Measurements from ENCODE around the gene ABTB2.

The ABTB2 gene

DNA sequence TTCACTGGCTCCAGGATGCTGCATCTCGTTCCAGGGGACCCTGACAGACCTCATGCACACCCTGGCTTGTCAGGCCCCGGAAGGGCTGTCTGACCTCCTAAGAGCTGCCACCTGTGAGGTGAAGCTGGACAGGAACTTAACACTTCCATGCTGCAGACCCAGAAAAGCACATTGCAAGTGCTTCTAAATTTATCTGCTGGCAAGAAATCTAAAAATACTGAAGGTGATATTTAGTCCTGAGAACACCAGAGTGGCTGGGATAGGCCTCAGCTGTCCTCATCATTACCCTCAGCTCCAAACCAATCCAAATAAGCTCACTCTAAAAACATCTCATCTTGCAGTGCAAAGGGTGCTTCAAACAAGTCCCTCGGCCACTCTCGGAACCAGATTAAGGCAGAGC is 46.7 kb downstream of the ABTB2 start:
- no peak for DNase-seq

DNA sequence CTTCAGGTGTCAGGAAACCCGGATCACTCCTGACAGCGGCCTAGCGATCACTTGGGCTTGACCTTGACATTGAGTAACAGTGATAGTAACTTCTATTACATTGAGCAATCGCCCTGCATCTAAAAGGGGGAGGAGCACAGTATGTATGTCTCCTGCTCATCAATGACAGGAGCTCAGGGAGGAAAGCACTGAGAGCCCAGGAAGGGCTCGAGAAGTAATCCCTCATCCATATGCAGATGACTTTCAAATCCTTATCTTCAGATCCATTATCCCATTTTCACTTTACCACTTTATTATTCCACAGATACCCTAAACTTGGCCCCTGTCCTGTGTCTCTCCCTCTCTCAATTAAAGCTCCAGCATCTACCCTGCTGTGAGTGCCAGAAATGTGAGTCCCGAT is 47.8 kb downstream of the ABTB2 start:
- no peak for DNase-seq

DNA sequence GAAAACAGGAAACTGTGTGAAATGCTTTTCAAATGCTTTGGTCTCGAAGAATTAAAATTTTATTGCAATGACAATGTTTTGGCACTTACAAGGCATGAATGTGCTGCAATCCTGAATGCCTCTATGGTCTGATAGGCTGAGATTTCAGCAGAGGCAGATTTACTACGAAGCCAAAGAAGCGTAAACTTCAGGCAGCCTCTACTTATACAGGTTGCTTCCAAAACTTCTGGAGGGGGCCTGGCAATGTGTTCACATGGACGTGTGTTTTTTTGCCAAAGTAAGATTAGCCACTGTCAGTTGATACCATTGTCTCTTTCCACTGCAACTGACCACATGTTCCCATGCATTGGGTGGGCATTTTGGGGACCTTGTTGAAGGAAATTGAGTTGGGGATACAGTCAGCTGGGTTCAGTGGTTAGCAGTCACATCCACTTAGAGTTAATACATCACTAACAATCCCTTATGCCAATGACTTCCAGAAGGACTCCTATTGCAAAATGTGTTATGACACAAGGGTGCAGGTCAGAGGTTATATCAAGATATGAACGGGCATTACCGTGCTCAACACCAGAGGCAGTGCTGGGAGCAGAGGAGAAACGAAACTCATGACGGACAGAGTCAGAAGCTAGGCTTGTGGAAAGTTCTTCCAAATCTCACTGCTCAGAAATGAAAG is 48.8 kb downstream of the ABTB2 start:
- no peak for DNase-seq

DNA sequence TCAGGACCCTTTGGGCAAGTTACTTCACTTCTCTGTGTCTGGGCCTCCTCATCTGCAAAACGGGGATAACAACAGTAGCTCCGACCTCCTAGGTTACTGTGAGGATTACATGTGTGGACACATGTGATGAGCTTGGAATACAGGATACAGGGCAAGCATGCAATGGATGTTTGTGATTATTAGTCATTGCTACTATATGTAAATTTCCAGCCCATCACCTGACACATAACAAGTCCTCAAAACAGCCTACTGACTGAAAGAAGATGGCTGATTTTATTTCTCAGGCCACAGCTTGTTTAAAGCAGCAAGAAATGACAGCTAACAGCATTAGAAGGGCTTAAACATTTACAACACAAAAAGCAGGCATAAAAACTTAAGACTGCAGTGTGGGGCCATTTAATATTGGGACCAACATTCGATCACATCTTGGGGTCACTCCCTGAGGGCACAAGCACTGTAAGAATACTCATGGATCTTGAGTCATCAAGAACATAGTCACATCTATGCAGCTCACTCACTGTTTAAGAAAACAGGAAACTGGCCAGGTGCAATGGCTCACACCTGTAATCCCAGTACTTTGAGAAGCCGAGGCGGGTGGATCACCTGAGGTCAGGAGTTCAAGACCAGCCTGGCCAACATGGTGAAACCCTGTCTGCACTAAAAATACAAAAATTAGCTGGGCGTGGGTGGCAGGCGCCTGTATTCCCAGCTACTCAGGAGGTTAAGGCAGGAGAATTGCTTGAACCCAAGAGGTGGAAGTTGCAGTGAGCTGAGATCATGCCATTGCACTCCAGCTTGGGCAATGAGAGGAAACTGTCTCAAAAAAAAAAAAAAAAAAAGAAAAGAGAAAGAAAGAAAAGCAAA is 49.5 kb downstream of the ABTB2 start:
- no peak for DNase-seq

DNA sequence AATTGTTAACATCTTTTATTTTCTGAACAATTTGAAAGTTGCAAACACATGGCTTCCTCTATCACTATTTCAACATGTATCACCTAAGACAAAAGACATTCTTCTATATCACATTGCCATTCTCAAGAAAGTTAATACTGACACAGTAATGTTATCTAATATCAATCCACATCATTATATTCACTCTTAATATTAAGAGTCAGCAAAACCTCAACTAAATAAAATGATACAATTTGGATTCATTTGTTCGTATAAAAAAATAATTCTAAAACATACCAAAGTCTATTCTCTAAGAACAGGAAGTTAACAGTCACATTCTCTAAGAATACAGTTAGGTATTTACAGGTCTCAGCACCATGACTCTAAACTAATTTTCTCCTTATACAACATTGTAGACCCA is 52.0 kb downstream of the ABTB2 start:
- DNase-seq, result no peak

DNA sequence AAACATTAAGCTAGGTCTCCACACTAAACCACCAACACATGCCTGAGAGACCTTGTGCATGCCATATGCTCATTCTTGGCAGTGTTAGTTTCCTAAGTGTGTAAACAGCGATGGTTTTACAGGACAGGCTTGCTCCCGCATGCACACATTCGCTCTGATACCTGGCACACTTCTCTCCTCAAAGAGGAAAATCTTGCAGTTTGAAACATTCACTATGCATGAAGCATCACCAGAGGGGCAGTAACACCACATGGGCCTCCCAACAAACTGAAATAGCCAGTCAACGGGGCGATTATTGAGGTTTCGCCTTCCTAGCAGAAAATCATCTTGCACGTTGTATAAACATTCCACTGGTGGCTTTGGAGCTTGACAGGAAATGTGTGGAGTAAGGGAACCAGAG is 52.6 kb downstream of the ABTB2 start:
- DNase-seq, result no peak

DNA sequence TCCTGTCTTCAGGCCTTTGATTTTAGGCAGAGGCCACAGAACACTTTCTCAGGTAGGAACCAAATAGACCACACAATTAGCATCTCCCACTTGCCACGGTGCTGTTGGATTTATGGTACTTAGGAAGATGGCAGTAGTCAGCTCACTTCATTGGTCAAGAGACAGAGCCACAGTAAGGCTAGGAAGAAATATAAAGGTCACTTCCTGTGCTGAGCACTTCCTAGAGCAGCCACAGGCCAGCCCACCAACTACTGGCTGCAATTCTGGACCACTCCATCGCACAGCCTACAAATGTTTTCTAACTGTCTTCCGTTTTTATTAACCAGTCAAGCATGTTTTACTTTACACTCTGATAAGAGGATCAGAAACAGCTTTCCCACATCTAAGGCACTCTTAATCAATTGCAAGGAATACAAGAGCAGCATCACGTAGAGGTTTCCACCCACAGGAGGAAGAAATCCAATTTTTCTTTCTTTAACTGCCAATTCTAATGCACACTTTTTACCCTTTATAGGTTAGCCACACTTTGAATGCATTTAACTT is 54.7 kb downstream of the ABTB2 start:
- no peak for DNase-seq

DNA sequence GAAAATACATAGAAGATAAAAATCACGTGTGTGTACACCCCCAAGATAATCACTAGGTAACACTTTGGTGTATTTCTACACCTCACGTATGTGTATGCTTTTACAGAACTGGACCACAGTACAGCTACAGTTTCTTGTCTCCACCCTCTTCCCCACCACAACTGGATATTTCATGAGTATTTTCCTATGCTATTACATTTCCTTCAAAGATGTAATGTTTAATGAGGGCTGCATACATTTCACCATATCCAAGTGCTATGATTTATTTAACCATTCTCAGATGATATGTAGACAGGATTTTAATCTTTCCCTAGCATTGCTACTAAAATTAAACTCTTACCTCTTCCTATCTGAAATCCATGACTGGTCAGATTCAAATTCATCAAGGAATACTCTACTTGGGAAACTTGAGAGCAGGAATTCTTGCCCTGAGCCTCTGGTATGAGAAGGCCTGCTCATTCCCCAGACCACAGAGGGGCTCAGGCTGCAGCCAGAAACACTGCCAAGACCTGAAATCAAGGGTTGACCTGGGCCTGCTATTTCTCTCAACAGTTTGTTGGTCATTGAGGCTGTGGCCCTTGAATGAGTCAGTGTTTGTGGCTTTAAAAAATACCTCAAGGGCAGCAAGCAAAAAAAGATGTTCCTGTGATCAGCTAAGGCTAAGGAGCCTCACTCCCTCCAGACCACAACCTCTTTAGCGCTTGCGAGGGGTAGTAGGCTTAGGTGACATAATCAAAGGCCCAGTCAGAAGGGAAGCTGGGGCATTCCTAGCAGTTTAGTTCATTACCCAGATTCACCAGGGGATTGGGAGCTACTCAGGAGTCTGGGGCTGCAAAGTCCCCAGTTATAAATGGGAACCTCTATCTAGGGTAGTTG is 55.5 kb downstream of the ABTB2 start:
- DNase-seq, result no peak

DNA sequence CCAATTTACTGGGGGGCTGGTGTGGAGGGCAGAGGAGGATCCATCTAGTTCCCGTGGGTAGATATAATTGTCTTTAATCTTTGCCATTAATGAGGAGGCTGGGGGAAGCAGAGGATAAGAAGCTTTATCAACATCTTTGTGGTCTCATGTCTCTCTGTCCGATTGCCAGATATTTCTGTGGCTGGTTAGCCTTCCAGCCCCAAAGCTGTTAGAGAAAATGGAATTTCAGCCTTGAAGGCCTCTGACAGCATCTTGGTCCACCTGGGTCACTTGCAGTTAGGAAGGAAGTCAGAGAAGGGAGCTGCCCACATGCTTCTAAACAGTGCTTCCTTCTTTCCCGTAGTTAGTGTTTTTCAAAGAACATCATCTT is 56.9 kb downstream of the ABTB2 start:
- no peak for DNase-seq

DNA sequence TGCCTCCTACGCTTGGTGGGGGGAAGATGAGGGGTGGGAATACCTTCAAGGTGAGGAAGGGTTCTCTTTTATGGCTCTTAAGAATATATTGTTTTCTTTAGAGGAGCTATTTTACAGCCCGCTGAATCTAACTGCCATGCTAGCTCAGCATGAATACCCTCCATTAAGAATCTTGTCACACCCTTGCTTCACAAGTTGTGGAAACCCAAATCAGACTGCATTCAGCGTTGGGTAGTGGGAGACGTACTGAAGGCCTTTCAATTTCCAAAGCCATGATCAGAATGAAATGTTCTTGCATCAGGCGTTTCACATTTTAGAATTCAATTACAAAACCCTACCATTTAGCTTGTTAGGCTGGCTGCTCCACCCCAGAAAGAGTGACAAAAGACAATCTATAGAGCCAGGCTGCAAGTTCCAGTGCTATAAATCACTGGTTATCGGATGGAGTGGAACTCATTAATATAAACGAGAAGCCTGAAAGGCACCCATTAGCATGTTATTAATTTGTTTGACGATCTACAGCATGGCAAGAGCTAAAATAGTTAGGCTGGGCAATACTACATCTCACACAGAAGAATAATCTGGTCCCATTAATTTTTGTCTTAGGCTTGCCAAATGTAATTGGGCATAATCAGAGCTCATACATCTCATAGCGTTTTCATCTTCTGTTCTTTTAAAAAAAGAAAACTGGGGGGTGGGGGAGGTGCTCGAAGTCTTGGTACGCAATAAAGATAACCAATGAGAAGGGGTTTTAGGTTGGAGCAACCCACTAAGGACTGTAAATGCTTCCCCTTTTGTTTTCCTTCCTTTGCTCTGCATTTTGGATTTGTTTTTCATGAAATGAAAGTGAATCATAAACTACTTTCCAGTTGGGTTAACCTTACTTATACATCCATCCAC is 57.5 kb downstream of the ABTB2 start:
- no peak for DNase-seq

DNA sequence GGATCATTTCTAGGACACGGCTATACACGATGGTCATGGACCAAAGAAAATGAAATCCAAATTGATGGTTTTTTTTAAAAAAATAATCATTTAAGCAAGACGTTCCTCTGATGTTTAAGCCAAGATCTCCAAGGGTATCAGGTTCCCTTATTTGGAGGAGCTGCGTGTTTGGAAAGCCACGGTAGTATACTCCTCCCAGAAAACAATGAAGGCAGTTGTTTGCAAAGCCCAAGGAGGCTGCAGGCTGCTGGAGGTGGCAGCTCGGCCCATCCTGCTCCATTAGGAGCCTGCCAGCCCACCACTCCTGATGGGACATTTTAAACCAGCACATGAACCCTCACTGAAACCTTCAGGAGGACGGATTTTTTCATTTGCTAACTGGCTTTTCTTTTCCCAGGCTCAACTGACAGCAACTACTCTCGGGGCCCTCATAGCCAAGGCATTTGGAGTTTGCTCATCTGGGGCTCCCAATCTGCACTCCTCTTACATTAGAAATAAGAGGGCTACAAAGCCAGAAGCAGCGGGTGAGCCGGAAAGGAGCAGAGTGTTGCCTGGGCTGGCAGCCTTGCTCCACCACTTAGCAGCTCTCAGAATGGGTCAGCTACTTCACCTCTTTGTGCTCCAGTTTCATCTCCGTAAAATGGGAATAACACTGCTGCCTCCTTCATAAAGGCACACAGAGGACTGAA is 58.4 kb downstream of the ABTB2 start:
- DNase-seq, result no peak

DNA sequence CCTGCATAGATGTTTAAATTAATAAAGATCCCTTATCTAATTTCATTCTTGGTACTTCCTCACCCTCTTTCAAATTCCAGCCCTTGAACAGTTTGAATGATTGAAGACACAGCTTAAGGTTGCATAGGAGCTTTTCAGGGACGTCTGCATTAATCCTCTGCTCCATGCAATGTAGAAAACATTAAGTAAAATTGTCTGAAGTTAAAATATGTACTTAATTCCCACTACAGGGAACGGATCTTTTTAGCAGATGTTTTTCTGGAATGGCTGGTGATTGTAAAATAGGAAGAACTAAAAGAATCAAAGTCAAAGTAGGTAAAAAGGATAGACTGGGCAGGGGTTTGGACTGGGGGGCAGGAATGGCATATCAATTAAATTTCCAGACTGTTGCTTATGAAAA is 58.9 kb downstream of the ABTB2 start:
- no peak for DNase-seq

DNA sequence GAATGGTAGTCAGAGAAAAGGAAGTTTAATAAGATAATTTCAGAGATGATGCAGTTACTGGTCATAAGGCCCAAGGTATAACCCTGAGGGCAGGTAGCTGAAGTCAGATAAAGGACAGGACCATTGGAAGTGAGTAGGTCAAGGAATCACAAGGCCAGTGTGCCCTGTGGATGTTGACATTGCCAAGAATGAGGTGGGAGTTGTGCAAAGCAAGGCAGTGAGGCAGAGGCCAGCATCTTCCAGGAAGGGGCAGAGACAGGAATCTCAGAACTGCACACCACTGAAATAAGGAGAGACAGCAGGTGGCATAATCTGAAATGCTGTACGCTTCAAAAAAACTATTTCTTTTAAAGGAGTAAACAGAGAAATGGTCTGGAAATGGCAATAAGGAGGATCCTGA is 61.4 kb downstream of the ABTB2 start:
- no peak for DNase-seq

DNA sequence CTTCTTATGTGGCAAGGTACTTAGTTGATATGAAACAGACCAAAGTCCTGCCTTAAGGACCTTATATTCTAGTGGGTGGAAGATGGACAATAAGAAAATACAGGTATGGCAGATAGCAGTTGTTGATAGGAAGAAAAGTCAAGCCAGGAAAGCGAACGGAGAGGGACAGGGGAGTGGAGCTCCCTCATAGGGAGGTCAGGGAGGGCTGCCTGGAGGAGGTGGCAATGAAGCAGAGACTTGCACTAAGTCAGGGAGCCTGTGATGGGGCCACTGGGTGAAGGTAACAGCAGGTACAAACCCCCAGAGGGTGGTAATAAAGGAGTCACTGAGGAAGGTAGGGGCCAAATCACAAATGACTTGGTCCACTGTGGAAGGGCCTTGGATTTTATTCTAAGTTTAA is 65.3 kb downstream of the ABTB2 start:
- no peak for DNase-seq

DNA sequence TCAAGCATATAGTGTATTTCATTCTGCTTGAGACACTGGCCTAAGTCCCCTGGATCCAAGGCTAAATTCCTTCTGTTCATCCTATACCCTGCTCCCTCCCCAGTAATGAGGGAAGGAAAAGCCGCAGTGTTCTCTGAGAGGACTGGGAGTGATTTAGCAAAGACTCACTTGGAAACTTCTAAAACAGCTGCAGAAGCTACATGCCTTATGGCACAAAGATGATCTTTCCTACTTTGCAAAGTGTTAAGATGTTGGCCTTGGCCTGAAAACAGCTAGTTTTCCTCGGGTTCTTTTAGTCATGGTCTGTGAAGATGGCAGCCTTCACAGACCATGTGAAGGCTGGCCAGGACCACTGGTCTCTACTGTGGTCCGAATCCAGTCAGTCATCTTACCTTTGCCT is 65.7 kb downstream of the ABTB2 start:
- no peak for DNase-seq

DNA sequence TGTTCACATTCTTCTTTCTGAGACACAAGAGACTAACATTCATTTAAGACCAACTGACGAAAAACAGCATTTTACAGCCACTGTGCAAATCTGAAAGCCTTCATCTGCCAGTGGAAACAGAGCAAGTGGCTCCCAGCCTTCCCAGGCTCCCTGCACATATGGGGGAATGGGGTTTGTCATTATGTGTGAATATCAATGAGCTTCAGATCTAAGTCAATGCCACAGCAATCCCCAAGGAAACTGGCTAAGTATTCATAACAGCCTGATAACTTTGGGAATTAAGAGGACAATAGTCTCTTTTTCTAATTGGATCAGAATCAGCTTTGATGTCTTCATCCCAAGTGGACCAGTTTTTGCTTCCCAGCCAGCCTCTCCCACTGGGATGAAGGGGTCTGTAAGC is 66.9 kb downstream of the ABTB2 start:
- no peak for DNase-seq

DNA sequence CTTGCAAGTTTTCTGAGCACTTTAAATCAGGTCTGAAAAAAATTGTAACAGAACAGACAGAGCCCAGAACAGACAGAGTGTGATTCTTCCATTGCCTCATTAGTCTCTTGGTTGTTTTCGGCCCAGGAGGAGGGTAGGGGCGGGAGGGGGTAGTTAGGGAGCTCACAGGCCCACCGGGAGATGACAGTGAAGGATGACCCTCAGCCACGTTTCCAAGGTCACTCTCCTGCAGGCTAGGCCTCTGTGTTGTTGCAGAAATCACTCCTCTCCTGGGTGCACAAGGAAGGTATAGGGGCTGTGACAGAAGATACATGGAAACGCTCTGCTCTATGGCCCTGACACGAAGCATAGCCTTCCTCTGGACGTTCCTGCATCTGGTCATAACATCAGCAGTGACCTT is 69.3 kb downstream of the ABTB2 start:
- no peak for DNase-seq

DNA sequence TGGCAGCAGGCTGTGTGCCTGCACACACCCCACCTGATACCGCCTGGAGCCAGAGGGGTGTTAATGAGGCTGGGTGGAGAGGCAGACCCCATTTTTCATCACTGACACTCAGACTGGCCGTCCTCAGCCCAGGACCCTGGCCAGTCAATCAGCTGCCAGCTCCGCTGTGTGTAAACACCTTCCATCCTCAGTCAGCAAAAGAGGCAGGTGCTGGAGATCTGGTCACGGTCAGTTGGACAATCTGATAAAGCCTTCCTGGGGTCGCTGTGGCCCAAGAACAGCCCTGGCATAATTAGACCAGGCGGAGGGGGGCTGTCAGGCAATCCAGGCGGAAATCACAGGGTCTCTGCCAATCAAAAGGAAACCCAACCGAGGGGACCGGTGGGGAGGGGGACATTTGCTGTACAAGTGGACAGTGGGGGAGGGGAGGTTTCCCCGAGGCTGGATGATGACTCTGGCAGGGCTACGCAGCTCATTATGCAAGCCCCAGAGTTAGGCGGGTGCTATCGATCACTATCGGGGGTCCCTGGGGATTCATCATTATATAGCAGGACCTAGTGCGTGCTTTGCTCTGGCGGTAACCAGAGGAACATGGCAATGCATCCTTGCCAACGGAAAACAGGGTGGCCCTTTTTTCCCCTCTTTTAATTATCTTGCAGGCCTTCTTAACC is 72.9 kb downstream of the ABTB2 start:
- no peak for DNase-seq

DNA sequence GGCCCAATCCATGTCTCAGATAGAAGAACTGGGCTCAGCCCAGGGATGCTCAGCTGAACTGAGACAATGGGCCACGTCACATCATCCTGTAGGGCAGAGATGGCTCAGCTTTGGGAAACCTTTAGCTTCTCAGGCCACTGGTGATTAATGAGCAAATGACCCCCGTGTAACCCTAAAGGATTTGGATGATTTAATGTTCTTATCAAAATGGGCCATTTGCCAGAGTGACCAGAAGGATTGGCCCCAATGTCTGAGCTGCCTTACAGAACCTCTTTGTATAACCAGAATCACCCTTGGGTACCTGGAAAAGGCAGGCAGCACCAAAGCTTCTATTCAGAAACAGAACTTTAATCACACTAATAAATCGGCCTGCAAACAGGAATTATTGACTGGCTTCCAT is 73.7 kb downstream of the ABTB2 start:
- no peak for DNase-seq

DNA sequence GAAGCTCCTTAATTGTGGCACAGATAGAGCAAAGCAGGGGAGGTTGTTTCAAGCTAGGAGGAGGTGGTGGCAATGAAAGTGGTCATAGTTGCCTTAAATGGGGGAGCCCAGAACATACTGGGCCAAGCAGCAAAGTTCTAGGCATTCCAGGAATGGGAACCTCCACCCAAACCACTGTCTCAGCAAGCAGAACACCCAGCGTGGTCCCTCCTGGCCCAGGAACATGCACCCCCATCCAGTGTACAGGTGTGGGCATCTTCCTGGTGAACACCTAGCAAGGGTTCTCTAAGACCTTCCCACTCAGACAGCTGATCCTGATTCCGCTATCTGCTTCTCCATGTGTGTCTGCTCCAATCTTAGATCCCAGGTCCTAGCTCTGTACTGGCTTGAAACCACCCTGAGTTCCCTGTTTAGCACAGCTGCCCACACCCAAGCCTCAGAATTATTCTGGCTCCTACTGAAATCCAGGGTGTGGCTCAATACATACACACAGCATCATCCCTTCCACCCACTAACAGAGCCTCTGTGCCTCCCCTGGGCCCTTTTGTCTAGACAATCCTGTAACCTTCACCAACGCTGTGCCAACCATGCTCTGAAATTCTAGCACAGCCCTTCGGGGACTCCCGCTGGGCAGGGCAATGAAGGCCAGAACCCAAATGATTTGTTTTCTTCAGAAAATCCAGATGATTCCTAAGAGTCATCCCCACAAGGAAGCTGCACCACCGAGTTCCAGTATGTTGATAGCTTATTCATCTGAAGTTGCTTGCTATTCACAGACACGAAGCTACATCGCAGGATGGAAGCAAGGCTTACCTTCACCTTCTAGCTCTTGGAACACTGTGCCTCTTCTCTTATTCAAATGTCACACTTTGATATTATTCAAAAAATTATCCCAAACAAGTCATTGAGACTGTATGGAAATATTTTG is 76.6 kb downstream of the ABTB2 start:
- no peak for DNase-seq

All from activated naive CD4-positive, alpha-beta T cell treated with Interleukin-2 at 50 U/mL for 16 hours (primary cell).